Activated CD8-positive, alpha-beta memory T cell treated with anti-CD3 and anti-CD28 coated beads, Interleukin-2, amount 50 U/mL, for 48 hours (primary cell): ENCODE data around the gene RPL18.
"Not testable (repeated sequence)": the region's sequence is repeated elsewhere in the genome, so short reads cannot be mapped to it uniquely, and the experiment has no call there.

Experiments
- DNase-seq: peaks from one replicate; pipeline ENCODE4 v3.0.0-alpha.2; 2020

RPL18 gene

DNA sequence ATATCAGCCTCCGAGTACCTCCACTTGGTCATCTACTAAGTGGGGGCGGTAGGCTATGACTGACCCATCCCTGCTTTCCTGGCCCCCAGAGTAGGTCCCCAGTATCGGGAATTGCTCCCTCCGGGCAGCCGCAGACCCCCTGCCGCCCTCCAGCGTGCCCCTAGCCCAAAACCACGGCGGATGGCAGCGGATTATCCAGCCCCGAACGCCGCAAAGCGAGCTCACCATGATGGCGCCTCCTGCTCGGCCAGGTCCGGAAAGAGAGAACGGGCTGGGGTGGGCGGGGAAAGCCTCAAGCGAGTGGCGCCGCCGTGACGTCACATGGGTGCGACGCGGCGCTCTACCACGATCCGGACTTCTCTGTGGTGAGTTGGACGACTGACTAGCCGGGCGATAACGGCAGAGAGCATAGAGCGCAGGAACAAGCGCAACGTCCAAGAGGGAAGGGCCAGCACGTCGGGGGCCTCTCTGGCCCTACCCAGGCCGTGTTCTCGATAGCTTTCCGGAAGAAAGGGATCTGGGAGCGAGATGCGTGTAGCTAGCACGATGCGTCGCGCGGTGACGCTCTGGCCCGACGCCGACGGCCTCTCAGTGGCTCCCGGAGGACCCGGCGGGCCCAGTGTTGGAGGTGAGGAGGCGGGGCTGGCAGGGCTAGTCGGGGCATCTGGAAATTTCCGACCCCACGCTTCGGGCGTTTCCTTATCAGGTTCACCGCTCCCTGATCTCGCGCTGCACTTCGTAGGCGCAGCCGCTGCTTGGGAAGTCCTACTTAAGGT lies at the start of gene RPL18, which contains the start of gene SPHK2:
Gene RPL18, minus strand, starts transcription at position 263 of the 776 bp plus-strand sequence. Its CDS starts 35 bp downstream, at position 228.
Gene SPHK2, plus strand, starts transcription at position 591 of the 776 bp plus-strand sequence. CDS start 1,009 bp downstream, outside the sequence.
- peak; percentile 98 for DNase-seq

- DNase-seq: no peak
These were observed 49.8 kb upstream of the RPL18 start for GRCh38 chr19:48668761-48669160.

DNA sequence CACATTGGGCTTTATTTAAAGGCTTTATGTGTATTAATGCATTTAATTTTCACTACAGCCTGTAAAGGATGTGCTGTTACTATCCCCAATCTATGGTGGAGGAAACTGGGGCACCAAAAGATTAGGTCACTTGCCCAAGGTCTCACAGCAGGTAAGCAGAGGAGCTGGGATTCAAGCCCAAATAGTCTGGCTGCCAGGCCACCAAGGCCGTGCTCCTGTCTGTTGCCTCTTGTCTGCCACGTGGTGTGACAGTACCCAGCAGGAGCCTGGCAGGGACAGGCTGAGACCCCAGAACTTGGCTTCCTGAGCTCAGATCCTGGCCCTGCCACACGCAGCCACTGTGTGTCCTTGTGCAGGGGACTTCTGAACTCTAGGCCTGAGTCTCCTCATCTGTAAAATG lies 49.4 kb upstream of the RPL18 start:
- DNase-seq: no peak

DNA sequence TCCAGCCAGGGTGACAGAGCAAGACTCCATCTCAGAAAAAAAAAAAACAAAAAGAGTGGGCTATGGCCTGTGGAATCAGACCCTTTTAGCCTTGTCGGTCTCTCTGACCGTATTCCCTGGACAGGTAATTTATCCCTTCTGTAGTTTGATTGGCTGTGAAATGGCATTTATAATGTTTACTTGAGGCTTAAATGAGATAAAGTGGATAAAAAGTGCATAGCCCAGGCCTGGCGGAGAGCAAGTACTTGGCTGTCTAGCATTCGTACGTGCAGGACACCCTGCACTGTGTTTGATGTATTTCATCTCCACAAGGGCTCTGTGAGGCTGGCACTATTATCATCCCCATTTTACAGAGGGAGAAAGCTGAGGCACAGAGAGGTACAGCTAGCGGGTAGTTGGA lies 46.8 kb upstream of the RPL18 start:
- no peak for DNase-seq

GRCh38 chr19:48664476-48664875 lies 45.5 kb upstream of the RPL18 start:
- DNase-seq: no peak

- DNase-seq: no peak
These were observed 44.7 kb upstream of the RPL18 start for GRCh38 chr19:48663667-48664066.

GRCh38 chr19:48661711-48662090 lies 42.7 kb upstream of the RPL18 start:
- DNase-seq: no peak

- DNase-seq: peak; percentile 89
These were observed 42.1 kb upstream of the RPL18 start for GRCh38 chr19:48660852-48661710.

DNA sequence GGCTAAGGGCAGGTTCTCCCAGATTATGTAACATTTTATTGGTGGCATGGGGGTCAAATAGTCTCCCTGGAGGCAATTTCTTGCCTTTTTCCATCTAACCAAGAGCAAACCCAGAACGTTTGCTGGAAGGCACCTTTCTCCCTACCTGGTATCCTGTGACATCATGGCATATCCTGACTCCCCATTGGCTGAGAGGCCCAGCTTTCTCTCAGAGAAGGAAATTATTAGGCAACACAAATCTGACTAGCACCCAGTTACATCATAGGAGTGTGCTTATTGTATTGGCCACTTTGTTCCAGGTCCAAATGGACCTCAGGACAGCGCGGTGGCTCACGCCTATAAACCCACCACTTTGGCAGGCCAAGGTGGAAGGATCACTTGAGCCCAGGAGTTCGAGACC lies 40.8 kb upstream of the RPL18 start:
- no peak for DNase-seq

GRCh38 chr19:48658483-48658882 lies 39.5 kb upstream of the RPL18 start:
- no peak for DNase-seq

DNA sequence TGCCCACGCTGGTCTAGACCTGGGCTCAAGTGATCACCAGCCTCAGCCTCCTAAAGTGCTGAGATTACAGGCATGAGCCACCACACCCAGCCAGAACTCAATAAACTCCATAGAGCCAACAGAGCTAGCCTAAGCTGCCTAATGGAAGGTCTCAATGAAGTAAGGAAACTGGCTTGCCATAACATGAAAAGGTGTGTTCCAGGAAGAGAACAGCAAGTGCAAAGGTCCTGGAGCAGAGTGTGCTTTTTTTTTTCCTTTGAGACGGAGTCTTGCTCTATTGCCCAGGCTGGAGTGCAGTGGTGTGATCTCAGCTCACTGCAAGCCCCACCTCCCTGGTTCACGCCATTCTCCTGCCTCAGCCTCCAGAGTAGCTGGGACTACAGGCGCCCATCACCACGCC lies 38.9 kb upstream of the RPL18 start:
- DNase-seq: not testable (repeated sequence)

DNA sequence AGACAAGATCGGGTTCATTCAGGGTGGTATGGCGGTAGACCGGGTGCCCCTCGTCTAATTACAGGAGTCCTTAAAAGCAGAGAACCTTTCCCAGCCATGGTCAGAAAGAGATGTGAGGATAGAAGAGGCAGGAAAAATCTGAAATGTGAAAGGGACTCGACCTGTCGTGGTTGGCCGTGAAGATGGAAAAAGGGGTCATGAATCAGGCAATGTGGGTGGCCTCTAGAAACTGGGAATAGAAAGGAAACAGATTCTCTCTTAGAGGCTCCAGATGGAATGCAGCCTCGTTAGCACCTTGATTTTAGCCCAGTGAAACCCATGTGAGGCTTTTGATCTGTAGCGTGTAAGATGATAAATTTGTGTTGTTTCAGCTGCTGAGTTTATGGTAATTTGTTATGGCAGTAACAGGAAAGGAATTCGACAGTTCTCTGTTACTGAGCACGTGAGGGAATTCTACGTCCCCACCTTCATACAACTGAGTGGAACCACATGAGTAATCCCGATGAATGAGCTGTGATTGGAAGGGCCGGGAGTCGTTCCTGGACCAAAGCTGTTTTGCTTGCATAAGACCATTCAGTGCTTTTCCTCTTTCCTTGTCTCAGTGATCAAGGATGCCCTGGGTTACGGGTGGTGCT lies 38.0 kb upstream of the RPL18 start:
- DNase-seq: no peak

GRCh38 chr19:48654299-48655059 lies 35.5 kb upstream of the RPL18 start:
- no peak for DNase-seq

- DNase-seq: no peak
These were observed 32.7 kb upstream of the RPL18 start for GRCh38 chr19:48651683-48652048.

DNA sequence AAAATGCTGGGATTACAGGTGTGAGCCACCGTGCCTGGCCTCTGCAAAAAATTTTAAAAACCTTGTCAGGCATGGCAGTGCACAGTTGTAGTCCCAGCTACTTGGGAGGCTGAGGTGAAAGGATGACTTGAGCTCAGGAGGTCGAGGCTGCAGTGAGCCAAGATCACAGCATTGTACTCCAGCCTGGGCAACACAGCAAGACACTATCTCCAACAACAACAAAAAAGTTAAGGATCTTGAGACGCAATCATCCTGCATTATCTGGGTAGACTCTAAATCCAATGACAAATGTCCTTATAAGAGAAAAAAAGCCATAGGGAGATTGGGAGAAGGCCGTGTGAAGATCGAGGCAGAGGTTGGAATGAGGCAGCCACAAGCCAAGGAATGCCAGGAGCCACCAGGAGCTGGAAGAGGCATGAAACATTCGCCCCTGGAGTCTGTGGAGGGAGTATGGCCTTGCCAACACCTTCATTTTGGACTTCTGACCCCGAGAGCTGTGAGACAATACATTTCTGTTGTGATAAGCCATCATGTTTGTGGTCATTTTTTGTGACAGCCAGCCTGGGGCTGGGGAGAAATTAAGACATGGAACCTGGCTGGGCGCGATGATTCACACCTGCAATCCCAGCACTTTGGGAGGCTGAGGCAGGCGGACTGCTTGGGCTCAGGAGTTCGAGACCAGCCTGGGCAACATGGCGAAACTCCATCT lies 32.1 kb upstream of the RPL18 start:
- DNase-seq: no peak

DNA sequence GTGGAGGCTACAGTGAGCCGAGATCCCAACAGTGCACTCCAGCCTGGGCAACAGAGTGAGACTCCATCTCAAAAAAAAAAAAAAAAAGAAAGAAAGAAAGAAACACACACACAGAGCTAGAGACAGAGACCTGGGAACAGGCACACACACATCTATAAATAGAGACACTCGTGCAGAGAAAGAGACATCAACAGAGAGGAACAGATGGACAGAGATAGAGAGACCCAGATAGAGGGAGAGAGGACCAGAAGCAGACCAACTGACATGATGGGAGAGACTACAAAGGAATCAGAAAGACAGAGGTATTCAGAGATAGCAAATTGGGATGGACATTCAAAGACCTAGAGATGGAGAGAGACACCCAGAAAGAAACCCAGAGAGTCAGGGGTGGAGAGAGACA lies 29.2 kb upstream of the RPL18 start:
- no peak for DNase-seq

GRCh38 chr19:48646722-48647216 lies 27.8 kb upstream of the RPL18 start:
- DNase-seq: no peak

- DNase-seq: peak; percentile 91
These were observed 27.2 kb upstream of the RPL18 start, which contains the start of gene CA11 for GRCh38 chr19:48646001-48646721. Gene CA11 (minus strand): TSS chr19:48646187. CDS start chr19:48645632, 555 bp downstream.

DNA sequence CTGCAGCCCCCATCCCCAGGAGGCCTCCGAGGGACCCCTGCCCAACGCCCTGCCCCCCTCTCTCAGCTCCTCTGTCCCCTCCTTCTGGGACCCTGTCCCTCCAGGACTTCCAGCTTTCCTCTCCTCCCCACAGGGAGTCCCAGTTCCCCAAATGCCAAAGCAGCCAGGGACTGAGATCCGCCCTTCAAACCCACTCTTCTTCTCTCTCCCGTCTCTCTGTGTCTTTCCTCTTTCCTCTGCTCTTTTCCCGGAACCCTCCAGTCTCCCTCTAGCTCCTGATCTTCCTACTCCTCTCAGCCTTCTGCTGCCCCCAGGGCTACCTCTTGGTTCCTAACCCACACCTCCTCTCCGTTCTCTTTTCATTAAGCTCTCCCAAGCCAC lies 26.6 kb upstream of the RPL18 start:
- no peak for DNase-seq

- DNase-seq: peak; percentile 84
These were observed 26.1 kb upstream of the RPL18 start for GRCh38 chr19:48644839-48645619.
